GM21447 (cell line): Measurements from ENCODE around the gene ZNF649.
"Not testable (repeated sequence)": the region's sequence is repeated elsewhere in the genome, so short reads cannot be mapped to it uniquely, and the experiment has no call there.

Source experiments
- ATAC-seq: cut with Tn5 transposase; IDR thresholded peaks from one replicate; pipeline ENCODE4 v1.9.1; 2021; ENCODE audit not compliant: unreplicated experiment

The ZNF649 gene

DNA sequence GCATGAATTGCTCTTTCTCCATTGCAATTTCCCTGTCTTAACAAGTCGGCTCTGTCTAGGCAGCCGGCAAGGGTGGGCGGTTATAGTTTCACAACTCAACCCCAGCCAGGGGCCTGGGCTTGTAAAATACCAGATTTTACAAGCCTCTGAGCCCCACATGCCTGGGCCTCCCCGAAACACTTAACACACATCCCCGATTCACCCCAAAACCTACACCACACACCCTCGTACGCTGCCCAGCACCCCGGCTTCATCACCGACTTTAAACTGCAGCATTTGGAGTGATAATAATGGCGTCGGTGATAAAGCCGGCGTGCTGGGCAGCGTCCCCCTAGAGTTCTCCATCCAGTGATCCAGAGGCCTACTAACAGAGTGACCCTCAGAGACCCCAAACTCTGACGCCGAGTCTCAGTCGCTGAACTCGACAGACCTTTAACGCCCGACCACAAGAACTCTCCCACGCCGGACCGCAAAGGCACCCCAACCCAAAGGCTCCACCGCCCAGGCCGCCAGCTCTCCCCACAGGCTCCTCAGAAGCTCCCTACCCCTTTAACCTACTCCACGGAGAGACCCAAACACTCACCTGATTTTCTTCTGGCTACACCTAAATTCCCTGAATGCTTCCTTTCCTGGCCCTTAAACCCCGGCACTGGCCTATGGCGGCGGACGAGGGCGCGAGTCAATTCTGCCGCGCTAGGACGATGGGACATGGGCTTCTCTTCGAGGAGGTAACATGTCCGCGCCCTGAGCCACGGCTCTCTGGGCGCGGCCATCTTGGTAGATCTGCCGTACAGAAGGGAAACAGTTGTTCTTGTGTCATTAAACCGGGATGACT lies at the start of gene ZNF649:
Gene ZNF649 (minus strand): TSS at position 687 of the 835 bp plus-strand sequence. CDS start 4,910 bp downstream, outside the sequence.
- ATAC-seq, result no peak

DNA sequence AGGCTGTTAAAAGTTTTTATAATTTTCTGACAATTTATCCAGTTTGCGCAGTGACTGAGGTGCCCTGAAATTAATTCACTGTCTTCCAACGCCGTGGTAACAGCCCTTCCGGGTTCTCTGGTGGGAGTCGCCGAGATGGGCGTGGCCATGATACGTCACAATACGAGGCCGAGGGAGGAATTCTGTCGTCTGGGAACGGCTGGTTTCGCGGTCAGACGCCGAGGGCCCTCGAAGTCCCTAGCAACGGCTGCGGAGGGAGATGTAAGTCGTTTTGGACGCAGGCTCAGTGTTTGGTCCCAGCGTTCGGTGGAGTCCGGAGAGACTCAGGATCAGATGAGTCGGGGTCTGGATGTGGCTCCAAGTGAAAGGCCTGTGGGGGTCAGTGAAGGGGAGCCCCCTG lies 44.2 kb upstream of the ZNF649 start:
- no peak for ATAC-seq

DNA sequence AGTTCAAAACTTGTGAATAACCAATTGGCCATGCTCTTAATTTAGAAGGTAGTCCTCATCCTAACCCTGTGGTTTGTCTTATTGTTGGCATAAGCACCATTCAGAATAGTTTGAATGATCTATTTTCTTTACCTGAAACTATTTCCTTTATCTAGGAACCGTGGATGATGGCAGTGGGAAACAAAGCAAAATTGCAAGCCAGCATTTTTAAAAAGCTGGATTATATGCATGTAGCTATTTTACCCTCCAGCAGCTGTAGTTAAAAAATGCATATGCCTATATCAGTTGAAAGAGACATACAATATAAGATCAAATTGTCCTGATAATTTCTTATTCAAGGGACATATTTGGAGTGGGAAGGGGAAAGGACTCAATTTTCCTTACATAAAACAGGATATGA lies 41.8 kb upstream of the ZNF649 start:
- no peak for ATAC-seq

DNA sequence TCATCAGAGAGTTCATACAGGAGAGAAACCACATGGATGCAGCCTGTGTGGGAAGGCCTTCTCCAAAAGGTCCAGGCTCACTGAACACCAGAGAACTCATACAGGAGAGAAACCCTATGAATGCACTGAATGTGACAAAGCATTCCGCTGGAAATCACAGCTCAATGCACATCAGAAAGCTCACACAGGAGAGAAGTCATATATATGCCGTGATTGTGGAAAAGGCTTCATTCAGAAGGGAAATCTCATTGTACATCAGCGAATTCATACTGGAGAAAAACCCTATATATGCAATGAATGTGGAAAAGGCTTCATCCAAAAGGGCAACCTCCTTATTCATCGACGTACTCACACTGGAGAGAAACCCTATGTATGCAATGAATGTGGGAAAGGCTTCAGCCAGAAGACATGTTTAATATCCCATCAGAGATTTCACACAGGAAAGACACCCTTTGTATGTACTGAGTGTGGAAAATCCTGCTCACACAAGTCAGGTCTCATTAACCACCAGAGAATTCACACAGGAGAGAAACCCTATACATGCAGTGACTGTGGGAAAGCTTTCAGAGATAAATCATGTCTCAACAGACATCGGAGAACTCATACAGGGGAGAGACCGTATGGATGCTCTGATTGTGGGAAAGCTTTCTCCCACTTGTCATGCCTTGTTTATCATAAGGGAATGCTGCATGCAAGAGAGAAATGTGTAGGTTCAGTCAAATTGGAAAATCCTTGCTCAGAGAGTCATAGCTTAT lies 40.2 kb upstream of the ZNF649 start:
- ATAC-seq, result no peak

DNA sequence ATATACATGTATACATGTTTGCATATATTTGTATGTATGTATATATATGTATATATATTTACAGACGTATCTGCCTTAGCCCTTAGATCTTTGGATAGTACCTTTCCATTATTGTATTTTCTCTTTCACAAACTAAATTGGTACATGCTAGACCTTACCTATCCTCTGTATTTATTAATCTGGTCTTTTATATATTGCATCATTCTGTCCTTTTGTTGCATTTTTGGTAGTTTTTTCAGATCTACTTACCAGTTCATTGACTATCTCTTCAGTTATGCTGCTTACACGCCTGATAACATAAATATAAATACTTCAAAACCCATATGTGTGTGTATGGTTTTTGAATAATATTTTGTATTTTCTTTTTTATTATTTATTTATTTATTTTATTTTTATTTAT lies 34.1 kb upstream of the ZNF649 start:
- no peak for ATAC-seq

DNA sequence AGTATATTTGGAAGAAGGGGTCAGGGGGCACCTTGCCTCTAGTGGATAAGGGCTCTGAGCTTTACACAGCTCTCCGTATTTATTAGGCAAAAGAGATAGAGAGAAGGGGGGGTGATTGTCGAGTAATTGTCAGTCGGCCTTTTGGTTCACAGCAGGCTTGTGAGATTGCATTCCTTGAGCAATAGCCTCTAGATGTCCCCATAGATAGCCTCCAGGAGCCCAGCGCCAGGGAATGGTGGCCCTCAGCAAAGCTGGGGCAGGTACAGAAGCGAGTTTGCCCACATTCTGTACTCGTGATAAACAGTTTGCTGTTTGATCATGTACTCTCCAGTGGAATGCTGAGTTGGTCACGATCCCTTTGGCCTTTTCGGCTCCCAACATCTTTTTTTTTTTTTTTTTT lies 27.1 kb upstream of the ZNF649 start:
- no peak for ATAC-seq

DNA sequence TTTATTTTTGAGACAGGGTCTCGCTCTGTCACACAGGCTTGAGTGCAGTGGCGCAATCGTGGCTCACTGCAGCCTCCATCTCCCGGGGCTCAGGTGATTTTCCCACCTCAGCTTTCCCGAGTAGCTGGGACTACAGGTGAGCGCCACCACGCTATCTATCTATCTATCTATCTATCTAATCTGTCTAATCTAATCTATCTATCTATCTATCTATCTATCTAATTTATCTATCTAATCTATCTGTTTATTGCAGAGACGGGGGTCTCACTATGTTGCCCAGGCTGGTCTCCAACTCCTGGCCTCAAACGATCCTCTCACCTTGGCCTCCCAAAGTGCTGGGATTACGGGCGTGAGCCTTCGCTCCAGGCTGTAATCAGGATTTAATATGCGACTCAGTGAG lies 23.0 kb upstream of the ZNF649 start:
- no peak for ATAC-seq

DNA sequence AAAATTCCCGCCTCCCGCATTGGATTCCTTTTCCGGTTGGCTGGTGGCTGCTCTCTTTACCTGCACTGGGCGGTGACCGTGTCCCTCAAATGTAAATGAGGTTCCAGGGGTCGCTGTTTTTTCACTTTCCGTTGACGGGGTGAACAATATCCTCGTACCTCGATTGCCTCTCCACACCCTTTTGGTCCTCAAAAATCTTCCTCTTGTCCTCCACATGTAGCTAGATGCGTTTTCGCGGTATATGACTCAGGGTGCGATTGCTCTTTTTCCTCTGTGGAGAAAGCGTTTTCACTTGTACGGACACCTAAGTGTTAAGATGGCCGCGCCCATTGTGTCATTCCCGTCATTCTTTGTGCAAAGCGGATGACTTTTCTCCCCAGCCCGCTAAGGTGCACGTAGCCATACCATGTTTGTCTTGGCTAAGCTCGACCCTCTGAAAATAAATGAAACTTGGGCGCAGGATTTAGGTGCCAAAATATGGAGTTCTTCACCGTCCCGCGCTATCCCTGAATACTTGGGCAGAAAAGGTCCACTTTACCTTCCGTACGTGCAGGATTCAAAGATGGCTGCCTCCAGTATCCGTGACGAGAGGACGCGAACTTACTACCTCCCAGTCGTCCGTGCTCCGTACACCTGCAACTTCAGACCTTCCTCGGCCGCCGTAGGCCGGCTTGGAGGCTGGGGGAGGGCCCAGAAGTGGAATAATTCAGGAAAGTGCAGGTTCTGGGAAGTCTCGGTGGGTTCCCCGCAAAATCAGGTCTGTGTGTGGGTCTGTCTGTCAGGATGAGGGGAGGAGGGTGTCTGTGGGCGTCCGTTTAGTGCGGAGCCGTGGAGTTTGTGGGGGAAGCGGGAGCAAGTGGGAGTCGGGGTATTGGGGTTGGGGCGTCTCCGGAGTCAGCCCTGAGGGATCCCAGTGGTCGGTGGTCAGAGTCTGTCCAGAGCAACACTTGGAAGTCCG lies 22.2 kb upstream of the ZNF649 start, which contains the start of gene ZNF613:
Gene ZNF613 (plus strand): TSS at position 689 of the 958 bp plus-strand sequence. CDS start 8,749 bp downstream, outside the sequence.
- peak; percentile 78 for ATAC-seq

DNA sequence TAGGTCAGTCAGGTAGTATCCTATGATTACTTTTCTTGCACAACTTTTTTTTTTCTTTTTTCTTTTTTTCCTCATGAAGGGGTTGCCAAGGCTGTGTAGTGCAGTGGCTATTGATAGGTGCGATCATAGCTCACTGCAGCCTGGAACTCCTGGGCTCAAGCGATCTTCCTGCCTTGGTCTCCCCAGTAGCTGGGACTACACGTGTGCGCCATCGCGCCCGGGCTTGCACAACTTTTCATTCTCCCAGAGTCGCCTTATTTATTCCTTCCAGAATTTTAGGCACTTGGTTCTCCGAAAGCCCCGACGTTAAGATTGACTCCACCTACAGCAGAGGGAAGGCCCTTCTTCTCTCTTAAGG lies 21.6 kb upstream of the ZNF649 start:
- no peak for ATAC-seq

DNA sequence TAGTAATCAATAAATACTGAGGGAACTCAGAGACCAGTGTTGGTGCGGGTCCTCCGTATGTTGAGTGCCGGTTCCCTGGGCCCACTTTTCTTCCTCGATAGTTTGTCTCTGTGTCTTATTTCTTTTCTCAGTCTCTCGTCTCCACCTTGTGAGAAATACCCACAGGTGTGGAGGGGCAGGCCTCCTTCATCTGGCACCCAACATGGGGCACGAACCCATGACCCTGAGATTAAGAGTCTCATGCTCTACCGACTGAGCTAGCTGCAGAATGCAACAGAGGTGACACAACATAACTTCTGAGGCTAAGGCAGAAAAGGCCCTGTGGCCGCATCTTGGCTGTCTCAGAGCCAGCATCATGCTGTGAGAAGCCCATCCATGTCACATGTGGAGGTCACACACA lies 17.1 kb upstream of the ZNF649 start:
- no peak for ATAC-seq

DNA sequence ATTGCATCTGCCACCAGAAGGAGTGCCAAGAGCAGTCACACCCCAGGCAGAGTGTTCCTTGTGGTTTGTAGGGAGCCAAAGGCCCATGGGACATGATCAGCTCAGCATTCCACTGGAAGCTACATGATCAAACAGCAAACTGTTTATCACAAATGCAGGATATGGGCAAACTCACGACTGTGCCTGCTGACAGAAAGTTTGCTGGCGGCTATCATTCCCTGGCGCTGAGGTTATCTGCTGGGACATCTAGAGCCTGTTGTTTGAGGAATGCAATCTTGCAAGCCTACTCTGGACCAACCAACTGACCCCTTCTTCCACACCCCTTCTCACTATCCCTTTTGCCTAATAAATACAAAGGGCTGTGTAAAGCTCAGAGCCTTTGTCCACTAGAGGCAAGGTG lies 14.8 kb upstream of the ZNF649 start:
- ATAC-seq, result no peak

DNA sequence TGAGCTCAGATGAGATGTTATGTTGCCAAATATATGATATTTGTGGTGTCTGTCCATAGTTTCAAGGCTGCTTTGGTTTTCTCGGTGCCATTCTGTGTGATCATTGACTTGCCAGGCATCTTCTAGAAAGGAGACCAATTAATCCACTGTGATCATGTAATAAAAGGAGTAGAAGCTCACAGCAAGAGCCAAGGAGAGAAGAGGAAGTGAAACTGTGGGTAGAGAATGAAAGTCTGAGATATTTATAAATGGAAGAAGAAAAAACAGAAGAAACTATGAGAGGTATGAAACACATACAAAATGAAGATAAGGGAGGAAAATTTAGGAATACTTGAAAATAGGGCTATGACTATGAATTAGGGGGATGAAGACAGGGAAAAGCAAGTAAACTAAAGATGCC lies 11.3 kb upstream of the ZNF649 start:
- ATAC-seq, result no peak

DNA sequence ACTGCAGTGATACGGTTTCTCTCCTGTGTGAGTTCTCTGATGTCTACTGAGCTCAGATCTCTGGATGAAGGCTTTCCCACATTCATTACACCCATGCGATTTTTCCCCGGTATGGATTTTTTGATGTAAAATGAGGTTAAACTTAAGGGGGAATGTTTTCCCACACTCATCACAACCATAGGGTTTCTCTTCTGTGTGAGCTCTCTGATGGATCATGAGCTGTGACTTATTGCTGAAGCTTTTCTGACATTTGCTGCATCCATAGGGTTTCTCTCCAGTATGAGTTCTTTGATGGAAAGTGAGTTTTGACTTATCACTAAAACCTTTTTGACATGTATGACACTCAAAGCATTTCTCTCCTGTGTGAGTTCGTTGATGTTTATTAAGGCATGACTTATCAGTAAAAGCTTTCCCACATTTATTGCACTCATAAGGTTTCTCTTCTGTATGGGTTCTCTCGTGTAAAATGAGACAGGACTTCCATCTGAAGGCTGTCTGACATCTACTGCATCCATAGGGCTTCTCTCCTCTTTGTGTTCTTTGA lies 10.6 kb upstream of the ZNF649 start:
- ATAC-seq, result no peak

DNA sequence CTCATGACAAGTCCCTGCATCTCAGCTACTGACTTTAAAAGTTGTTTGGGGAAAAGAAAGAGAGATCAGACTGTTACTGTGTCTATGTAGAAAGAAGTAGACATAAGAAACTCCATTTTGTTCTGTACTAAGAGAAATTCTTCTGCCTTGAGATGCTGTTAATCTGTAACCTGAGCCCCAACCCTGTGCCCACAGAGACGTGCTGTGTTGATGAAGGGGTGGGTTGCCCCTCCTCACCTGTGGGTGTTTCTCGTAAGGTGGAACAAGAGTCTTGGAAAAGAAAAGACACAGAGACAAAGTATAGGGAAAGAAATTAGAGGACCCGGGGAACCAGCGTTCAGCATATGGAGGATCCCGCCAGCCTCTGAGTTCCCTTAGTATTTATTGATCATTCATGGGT lies 3.2 kb upstream of the ZNF649 start:
- not testable (repeated sequence) for ATAC-seq

DNA sequence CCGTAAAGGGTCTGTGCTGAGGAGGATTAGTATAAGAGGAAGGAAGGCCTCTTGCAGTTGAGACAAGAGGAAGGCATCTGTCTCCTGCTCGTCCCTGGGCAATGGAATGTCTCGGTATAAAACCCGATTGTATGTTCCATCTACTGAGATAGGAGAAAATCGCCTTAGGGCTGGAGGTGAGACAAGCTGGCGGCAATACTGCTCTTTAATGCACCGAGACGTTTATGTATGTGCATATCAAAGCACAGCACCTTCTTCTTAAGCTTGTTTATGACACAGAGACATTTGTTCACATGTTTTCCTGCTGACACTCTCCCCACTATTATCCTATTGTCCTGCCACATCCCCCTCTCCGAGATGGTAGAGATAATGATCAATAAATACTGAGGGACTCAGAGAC lies 1.3 kb upstream of the ZNF649 start:
- not testable (repeated sequence) for ATAC-seq

DNA sequence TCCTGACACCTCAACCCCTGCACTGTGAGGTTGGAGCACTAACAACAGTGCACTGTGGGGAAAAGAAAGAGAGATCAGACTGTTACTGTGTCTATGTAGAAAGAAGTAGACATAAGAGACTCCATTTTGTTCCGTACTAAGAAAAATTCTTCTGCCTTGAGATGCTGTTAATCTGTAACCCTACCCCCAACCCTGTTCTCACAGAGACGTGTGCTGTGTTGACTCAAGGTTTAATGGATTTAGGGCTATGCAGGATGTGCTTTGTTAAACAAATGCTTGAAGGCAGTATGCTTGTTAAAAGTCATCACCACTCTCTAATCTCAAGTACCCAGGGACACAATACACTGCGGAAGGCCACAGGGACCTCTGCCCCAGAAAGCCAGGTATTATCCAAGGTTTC lies 822 bp upstream of the ZNF649 start:
- ATAC-seq, result not testable (repeated sequence)

DNA sequence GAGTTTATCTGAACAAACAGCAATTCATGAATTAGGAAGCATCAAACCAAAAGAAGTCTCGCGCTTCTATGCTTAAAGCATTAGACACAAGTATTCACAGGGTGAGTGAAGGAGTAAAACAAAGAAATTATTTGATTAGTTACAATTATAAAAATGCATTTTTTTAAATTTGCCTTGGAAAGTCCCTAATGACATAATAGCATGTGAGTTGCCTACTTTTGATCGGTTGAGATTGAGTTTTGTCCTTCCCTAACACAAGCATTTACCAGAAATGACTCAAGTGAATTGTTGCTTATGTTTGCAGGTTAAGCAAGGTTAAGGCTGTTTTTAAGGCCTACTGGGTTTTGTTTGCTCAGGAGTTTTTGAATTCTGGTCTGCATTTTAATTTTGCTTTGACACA lies 389 bp upstream of the ZNF649 start:
- ATAC-seq, result no peak

DNA sequence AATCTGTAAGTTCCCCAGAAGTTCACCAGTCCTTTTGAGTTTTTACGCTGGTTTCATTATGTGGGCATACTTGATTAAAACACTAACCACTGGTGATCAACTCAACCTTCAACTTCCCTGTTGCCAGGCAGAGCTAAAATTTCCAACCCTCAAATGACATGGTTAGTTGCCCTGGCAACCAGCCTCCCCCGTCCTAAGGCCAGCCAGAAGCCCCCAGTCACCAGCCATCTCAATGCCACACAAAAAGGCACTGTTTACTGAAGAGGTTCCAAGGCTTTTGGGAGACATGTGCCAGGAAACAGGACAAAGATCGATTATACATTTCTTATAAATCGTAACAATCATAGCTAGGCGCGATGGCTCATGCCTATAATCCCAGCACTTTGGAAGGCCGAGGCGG lies 1.6 kb downstream of the ZNF649 start:
- ATAC-seq, result no peak

DNA sequence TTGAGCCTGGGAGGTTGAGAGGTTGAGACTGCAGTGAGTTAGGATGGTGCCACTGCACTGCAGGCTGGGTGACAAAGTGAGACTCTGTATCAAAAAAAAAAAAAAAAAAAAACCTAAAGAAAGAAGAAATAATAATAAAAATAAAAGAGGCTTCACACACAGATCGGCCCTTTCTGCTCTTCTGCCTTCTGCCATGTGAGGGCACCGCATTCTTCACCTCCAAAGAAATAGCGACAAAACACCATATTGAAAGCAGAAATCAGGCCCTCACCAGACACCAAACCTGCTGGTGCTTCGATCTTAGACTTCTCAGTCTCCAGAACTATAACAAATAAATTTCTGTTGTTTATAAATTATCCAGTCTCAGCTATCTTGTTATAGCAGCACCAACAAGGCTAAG lies 3.0 kb downstream of the ZNF649 start:
- no peak for ATAC-seq

DNA sequence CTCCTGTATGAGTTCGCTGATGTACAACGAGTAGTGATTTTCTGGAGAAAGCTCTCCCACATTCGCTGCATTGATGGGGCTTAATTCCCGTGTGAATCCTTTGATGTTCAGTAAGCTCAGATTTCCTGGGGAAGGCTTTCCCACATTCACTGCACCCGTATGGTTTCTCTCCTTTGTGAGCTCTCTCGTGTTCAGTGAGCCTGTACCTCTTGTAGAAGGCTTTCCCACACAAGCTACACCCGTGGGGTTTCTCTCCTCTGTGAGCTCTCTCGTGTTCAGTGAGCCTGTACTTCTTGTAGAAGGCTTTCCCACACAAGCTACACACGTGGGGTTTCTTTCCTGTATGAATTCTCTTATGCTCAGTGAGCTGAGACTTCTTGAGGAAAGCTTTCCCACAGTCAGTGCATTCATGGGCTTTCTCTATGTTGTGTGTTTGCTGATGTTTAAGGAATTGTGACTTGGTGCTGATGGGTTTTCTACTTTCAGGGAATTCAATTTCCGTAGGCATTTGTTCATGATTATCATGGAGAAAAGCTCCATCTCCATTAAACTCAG lies 13.5 kb downstream of the ZNF649 start:
- no peak for ATAC-seq

DNA sequence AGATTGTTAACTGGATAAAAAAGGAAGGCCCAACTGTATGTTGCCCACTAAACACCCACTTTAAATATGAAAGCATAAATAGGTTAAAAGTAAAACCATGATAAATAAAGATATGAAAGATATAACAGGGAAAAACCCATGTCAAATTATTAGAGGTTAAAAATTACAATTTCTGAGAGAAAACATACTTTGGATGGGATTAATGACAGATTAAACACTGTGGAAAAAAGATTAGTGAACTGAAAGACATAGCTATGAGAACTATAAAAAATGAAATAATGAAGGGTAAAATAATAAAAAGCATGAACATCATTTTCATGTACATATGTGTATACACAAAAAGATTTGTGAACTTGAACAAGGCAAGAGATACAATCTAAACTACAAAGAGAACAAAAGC lies 14.9 kb downstream of the ZNF649 start:
- ATAC-seq, result no peak
